Dermis blood vessel endothelial cell (primary cell): ENCODE results near the gene SLC36A1. TPM values are rescaled to one million over a fixed set of nuclear protein-coding genes. Genes with fewer than 3 reads are reported as not detected.

Source experiments
- DNase-seq: peaks from one replicate; pipeline ENCODE4 v3.0.0; 2010
- total RNA-seq: library from RNA; depleted of rRNA; stranded (reverse); fragments of >200 nt; gene quantifications from 2 replicates; pipeline ENCODE4 v1.2.3, GENCODE V29; 2014

Gene SLC36A1
- total RNA-seq, 1 donor from 2014 or later, result 2.7 TPM

DNA sequence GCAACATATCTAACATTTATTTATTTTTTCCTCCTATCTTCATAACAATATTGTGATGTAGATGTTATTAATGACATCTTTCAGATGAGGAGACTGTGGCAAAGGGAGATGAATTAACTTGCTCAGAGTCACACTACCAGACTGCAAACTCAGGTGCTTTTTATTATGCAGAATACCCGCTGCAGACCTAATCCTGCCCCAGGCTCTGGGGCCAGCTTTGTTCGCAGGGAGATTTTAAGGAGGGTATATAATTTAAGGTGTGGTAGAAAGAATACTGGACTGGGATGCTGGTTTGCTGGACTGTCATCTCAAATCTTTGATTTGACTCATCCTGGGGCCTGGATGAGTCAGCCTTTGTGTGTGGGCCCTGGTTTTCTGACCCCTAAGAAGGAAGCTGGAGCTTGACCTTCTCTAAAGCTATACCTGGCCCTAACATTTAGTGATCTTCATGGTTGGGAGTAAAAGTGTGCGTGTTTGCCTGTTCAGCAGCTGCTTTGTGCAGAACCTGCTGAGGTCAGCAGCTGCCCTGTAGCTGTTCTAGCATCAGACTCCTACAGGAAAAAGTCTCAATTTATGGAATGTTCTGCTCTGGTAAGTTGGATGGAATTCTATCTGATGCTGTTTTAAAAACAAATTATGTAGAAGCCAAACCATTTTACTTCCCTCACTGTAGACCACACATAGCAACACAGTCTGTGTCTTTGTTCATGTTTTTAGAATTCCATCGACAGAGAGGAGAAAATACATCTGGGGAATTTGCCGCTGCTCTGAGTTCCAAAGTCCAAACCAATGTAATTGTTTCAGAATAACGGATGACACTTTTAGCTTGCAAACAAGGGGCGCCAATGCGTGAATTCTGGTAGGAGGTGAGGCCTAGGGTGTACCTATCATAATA, 4.5 kb downstream of the SLC36A1 start:
- peak; percentile 8 for DNase-seq

DNA sequence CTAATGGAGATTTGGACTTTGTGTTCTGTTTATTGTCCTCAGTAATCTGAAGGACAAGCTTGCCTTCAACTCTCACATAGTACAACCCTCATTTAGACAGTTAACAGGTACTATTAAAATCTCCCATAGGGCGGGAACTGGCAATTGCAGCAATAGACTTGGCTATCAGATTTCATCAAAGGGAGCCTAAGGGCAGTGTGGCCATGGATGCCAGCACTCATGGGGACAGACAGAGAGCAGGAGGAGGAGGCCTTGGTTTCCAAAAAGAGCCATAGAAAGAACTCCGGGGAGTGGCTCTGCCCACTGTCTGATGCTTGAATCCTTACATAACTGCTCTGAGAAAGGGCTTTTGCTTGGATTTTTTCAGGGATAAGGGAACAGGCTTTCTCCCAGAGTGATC, 6.8 kb downstream of the SLC36A1 start:
- no peak for DNase-seq

DNA sequence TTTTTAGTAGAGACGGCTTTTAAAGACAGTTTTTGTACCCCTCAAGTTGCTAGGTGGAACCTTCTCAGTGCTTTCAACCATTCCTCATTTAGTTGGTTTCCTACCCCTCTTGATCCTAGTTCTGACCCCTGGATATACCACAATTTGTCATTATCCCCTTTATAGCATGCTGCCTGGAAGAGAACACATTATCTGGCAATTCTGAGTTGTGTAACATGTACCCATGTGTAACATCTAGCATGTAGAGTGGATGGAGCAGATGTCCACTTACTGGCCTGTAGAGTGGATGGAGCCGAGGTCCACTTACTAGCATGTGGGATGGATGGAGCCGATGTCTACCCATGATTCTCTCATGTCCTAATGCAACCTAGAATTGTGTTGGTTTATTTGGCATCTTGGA, 7.5 kb downstream of the SLC36A1 start:
- no peak for DNase-seq

DNA sequence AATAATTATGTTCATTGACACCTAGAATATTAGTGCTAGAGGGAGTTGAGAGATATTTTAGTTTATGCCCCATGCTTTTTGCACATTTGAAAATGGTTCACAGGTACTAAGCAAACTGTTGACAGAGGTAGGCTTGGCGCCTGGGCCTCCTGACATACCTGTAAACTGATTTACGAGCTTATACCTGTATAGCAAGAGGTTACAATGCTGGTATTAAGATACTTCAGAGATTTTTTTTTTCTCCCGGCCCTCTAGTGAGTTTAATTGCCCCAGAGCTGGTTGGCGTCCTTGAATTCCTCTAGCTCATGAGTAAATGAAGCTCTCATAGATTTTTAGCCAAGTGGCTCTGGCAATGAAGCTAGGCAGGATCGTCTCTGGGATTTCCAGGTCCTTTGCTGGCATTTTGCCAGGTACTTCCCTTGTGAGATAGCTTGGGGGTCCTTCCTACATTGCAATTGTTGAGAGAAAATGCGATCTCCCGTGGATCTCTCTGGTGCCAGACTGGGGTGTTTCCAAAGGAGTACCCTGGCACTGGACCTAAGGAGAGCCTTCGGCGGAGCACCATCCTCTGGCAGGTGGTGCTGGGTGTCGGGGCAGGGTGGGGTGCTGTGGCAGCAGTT, 9.0 kb downstream of the SLC36A1 start:
- no peak for DNase-seq

DNA sequence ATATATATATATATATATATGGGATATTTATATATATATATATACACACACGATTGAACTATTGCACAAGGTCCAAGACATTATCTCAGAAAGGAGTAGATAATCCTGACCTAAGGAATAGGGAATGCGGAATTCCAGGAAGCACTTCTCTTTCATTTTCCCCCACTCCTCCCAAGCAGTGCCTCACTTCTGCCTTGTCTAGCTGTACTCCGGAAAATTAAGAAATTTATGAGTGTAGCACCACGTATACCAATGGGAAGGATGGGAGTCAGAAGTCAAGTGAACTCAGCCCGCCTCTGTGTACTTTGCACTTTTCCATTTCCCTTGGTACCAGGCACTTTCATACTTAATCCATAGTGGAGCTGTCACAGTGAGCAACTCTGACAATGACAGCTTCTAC, 10.9 kb downstream of the SLC36A1 start:
- DNase-seq, result no peak

DNA sequence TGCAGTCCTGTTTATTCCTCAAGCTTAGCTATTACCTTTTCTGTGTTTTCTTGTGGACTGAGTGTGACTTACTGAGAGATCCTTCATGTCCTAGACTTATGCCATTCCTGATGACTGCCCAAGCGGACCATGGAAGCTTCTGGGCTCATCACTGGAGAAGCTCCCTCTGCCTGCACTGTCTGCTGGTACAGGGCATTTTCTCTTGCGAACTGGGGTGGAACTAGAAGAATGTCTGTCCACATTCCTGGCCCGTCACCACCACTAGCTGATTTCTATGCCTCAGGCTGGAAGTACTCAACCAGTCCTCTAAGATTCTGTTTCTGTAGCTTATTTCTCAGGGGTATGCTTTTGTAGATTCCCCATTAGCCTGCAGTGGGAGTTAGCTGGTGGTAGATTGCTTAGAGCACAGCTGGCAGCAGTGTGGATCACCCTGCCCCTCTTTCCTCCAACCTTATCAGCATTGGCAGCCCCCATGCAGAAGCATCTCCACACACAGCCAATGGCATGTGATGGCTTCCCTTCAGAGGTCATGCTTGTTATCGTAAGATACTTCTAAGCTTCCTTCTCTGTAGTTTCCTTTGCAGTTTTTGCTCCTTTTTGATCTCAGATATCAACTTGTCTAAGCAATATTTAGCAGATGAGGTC, 12.4 kb downstream of the SLC36A1 start:
- no peak for DNase-seq

DNA sequence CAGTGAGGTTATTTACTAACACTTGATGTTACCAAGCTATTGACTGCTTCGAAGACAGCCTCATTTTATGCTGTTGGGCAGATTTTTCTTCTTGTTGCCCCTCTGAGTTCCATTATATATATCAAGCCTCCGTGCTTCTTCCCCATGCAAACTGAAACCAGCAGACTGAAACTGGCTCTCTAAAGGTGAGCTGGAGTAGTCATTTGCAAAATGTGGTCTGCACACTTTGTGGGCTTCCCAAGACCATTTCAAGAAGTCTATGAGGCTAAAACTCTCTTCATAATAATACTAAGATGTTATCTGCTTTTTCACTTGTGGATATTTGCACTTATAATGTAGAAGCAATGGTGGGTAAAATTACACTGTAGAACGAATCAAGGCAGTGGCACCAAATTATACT, 13.9 kb downstream of the SLC36A1 start:
- no peak for DNase-seq

DNA sequence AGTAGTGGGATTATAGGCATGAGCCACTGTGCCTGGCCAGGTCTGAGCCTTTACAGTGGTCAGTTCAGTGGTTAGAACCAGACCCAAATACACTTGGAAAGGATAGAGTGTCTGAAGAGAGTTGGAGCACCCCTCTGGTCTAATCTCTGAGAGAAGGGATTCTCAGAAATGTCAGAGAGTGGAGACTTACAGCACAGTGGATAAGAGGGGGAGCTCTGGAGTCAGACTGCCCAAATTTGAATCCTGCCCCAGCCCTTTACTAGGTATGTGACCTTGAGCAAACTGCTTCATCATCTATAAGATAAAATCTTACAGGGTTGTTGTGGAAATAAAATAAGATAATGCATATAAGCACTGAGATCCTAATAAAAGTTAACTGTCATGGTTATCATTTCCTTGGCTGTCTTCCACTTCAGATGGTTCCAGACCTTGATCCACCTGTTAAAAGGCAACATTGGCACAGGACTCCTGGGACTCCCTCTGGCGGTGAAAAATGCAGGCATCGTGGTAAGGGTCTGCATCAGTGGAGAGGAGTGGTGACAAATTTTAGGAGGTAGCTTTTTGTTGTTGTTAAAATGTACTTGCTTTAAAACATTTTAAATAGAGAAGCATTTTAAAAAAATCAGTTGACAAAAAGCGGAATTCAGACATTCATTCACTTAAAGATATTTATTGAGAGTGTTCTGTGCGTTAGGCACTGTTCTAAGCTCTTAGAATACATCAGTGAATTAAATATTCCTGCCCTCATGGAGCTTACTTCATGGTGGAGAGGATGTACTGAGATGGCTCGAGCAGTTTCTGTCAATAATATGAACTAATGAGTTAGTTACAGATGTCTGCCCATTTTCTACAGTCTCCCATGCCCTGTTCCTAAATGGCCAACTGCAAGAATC, 16.0 kb downstream of the SLC36A1 start:
- peak; percentile 7 for DNase-seq

DNA sequence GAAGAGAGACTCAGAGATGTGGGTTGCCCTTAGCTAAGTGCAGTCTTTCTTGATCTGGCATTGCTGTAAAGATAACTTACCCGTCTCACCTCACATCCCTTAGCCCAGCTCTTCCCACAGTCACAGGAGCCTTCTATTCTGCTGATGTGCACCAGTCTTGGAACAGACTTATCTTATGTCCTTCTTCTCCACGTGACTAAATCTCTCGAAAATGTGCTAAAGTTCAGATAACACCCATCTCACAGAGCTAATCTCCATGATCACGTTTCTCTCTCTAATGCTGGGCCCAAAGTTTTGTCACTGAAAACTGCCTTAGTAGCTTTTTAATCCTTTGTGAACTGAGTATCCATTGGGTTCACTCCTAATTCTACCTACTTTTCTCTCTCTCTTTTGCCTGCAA, 16.7 kb downstream of the SLC36A1 start:
- no peak for DNase-seq

DNA sequence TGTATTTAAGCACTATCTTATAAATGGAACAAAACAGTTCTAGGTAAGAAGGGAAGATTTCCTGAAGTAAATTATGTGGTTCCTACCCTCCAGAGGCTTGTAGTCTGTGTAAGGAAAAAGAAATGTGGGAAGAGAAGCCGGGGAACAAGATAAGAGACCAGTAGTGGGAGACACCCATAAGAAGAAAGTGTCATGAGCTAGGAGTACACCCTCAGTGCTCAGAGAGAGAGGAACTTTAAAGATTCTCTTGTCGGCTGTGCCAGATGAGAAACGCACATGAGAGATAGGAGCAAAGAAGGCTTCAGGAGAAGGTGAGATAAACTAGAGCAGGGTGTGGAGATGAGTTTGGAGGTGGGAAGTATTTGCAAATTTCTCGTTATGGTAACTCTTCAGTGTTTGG, 18.1 kb downstream of the SLC36A1 start:
- DNase-seq, result no peak

DNA sequence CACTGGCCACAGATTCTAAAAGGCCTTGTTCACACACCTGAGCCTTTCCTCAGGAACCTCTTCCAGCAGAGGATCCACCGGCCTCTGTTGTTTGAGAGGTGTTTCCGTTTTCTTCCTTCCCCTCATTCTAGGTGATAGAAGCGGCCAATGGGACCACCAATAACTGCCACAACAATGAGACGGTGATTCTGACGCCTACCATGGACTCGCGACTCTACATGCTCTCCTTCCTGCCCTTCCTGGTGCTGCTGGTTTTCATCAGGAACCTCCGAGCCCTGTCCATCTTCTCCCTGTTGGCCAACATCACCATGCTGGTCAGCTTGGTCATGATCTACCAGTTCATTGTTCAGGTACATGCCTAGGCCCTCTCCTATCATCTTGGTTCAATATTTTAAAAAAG, 20.2 kb downstream of the SLC36A1 start:
- DNase-seq, result no peak

DNA sequence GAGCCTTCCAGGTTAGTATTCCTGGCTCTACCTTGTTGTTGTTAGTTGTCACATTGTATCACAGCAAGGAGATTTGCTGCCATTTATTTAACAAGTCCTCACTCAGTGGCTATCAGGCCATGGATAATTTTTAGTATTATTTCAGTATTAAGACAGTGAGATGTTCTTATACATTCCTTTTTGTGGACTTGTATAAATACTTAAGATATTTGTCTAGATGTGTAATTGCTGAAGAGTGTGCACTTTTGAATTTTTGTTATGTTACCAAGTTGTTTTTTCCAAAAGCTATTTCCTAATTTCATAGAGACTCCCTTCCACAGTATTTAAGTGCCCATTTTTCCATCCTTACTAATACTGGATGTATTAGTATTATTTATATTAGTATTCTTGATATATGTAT, 22.0 kb downstream of the SLC36A1 start:
- no peak for DNase-seq

DNA sequence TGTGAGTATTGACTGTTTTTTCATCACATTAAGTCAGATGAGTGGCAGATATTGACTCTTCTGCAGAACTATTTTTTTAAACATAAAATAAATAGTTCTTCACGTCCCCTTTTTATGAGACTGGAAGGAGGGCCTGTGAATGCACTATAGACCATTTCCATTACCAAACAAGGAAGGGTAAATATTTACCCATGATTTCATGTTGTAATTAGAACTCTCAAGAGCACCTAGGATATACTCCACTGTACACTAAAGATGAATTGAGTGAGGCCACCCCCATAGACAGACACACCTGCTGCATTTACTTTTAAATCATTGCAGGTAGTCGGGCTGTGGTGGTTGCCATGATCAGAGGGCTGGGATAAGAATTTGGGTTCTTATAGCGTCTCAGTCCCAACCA, 22.6 kb downstream of the SLC36A1 start:
- no peak for DNase-seq

DNA sequence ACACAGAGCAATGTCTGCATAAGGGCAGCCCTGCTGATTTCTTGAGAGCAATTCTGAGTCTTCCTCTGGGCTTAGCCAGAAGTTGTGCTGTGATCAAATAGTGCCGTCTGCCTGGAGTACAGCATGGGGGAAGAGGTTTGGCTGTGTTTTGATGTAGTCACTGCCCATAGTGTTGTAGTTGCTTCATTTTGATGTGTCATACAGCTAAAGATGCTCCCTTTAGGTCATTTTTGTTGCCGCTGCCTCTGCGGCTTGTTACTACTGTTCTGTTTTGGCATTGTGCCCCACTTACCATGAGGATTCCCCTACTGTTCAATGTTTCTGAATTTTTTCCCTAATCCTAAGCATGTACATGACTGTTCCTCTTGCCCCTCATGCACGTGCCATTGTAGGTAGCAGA, 23.0 kb downstream of the SLC36A1 start:
- no peak for DNase-seq

DNA sequence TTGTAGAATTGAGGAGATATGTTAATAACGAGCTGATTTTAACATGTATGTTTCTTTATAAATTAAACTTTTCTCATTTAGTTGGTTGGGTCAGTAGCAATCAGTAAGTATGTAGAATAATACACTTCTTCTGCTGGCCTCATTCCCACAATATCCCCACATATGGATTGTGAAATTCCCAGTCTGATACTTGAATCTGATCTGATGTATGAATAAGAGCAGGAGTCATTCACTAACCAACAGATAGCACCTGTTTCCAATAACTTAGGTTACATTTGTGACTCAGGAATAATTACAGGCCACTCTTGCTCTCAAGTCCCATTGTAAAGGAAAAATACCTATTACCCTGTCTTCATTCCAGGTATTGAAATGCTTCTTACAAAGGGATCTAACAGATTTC, 23.9 kb downstream of the SLC36A1 start:
- no peak for DNase-seq

DNA sequence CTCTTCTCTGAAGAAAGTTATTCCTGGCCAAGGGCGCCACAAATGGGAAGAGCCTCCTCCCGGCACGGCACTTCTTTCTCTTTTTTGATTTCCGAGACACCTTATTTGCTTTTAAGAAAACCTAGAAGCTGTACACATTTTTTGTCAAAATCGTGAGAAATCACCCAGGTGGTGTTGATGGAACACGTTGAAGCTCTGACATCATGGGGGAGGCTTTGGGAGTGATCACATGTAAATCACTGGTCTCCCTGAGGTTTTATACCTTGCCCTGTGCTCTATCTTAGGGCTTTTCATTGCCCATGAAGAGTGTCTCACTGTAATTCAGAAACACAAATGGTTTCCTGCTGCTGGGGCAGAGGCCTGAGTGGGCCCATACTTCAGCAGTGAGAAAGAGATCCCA, 27.4 kb downstream of the SLC36A1 start:
- no peak for DNase-seq

DNA sequence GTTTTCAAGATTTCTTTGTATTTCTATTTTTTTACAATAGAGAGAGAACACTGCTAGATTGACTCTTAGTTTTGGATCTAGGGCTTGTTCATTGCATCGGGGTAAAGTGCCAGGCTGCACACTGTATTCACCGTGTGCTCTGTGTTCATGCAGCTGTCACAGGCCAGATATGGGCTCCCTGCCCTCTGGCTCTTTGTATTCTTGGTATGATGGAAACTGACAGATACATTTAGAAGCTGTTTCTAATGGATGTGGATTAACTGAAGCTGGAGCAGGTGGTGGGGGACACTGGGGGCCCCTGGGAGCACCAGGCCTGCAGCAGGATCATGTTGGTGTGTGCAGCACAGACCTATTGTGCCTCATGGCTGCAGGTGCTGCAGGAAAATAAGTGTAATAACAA, 28.0 kb downstream of the SLC36A1 start:
- DNase-seq, result no peak

DNA sequence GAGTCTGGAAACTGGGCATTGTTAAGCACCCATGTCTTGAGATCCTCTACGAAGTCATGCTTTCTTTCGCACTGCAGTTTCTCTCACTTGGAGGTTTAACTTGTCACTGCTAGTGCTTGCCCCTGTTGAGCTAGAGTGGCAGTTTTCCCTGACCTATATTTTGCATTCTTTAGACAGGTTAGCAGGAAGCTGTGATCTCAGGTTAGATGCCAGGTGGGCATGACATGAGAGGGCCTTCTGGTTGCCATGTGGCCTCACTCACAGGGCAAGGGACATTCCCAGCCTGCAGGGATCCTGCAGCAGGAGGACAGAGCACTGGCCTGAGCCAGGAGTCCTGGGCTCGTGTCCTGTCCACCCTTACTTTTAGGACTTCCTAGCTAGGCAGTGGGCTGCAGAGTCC, 28.6 kb downstream of the SLC36A1 start:
- DNase-seq, result no peak

DNA sequence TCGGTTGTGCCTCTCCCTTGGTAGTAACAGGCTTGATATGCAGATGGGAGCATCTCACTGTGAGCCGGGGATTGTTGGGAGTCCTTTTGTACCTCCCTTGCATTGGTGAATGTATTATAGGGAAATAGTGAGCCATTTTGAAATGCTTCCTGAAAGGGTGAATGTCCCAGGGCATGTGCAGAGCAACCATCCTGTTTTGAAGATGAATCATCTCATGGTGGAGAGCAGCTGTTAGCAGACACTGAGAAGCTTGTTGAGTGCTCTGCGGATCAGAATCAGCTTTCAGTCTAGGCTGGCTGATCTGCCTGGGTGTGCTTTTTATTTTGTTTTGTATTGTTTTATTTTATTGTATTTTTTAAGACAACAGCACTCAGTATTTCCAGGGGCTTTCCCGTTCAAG, 29.7 kb downstream of the SLC36A1 start:
- peak; percentile 45 for DNase-seq

DNA sequence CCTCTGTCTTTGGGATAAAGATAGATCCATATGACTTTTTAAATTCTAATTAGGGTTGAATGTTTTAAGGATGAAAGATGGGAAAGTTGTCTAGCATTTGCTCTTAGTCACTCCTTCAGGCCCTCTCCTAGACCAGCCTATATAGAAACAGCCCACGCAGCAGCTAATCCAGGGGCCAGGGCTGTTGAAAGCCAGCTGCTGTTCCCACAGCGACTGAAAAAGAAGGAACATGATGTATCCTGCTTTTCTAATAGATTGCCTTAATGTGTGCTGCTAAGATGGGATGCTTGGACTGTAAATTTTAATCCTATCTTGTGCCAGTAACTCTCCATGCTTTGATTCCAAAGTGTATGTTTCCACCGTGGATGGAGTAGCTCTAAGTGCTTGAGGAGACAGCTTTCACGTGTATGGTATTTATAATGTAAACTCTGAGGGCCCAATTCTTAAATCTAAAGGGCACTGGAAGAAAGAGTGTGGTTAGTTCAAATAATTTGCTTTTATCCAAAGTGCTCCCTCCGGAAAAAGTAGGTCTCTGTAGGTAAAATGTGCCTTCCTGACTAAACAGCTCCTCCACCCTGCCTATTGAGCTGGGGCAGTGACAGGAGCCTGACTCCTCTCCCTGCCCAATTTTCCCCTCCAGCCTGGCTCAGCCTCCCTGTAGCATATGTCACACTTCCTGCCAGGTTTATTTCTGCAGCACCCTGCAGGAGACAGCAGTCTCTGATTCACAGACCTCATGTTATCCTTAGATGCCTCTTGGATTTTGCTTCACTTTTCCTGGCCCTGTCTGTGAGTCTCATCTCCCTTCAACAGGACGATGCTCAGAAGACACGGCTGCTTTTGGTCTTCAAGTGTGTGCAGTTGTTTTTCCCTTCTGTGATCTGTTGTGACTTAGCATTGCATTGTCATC, 33.2 kb downstream of the SLC36A1 start:
- peak; percentile 4 for DNase-seq

DNA sequence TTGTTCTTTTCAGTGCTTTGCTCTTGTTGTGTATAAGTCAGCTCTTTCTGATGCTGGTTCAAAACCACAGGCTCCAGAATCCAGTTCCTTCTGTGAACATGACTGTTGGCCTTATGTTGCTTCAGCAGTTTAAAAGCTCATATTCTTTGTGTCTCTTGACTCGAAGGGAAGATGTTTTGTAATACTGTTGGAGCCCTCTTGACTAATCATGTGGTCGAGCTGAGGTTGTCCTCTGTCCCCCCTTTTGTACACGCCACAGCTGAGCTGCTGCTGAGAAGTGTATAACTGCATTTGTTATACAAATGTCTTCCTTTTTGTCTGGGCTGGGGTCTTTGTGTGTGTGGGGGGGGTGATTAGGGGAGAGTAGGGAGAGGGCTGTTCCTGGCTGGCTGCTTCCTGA, 35.8 kb downstream of the SLC36A1 start:
- DNase-seq, result no peak

DNA sequence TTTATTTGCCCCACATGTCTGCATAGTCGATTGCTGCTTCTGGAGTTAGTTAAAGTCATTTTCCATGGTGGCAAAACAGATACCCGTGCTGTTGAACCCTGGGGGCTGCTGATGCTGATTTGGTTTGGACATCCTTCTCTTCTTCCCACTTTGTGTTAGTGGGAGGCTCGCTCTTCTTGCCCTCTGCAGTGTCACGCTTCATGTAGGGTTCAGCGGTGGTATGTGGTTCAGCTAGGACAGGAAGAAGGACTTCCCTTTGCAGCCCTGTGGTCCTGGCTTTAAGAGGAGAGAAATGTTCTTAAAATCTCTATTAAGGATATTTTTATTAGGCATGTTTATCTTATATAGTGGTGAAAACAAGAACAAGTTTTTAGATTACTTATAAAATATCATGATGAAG, 36.2 kb downstream of the SLC36A1 start:
- DNase-seq, result no peak
